IMR-90 (cell line): ENCODE data around the gene GCFC2. TPM values are rescaled to one million over a fixed set of nuclear protein-coding genes. Genes with fewer than 3 reads are reported as not detected.

Source experiments
- ATAC-seq: fragments of 200-7000 bp; cut with Tn5 transposase; 2 replicates; pipeline ENCODE4 v1.9.1; 2020; ENCODE audit warnings: low read depth, mild to moderate bottlenecking, moderate library complexity
- BruUV-seq: library from RNA; stranded (reverse); fragments of 400-500 nt; replicated peaks from 2 replicates; lab custom pipeline; 2021; lab: Mats Ljungman, UMichigan
- CTCF ChIA-PET: fragments of 300-600 bp; formaldehyde crosslinking; extraction: SDS; loops from one replicate; lab custom pipeline; 2021; ENCODE audit warnings: antibody characterized with exemption; lab: Yijun Ruan, JAX
- POLR2A ChIA-PET: fragments of 300-600 bp; sonication (Branson Sonifier 250); formaldehyde crosslinking; loops from one replicate; lab custom pipeline; 2022; ENCODE audit warnings: antibody characterized with exemption; ENCODE audit not compliant: unreplicated experiment; lab: Charles Lee
- DNase-seq: peaks from one replicate; pipeline ENCODE4 v3.0.0; 2013
- H2AFZ ChIP-seq: replicated peaks from 2 replicates; pipeline ENCODE3; 2013; ENCODE audit warnings: low read length, mild to moderate bottlenecking; ENCODE audit not compliant: poor library complexity
- H2AK5ac ChIP-seq: 2 replicates; pipeline ENCODE4 v1.6.1; 2013; ENCODE audit warnings: low read depth, low read length, inconsistent platforms
- H2AK9ac ChIP-seq: replicated peaks from 2 replicates; pipeline ENCODE3; 2013; ENCODE audit warnings: mild to moderate bottlenecking, low read depth, low read length, moderate library complexity; ENCODE audit not compliant: poor library complexity
- H2BK120ac ChIP-seq: 2 replicates; pipeline ENCODE4 v1.6.1; 2013; ENCODE audit warnings: low read depth, low read length, inconsistent platforms
- H2BK15ac ChIP-seq: 3 replicates; pipeline ENCODE4 v1.6.1; 2013; ENCODE audit warnings: low read depth, low read length, inconsistent platforms
- H2BK20ac ChIP-seq: 2 replicates; pipeline ENCODE4 v1.6.1; 2013; ENCODE audit warnings: low read depth, mild to moderate bottlenecking, inconsistent platforms, low read length, moderate library complexity
- H2BK5ac ChIP-seq: 2 replicates; pipeline ENCODE4 v1.6.1; 2013; ENCODE audit warnings: mild to moderate bottlenecking, low read depth, low read length, inconsistent platforms; ENCODE audit not compliant: poor library complexity, severe bottlenecking
- H3K14ac ChIP-seq: replicated peaks from 2 replicates; pipeline ENCODE4 v1.6.1; 2013; ENCODE audit warnings: low read depth, low read length, inconsistent platforms
- H3K18ac ChIP-seq: 2 replicates; pipeline ENCODE4 v1.6.1; 2013; ENCODE audit warnings: low read depth, low read length, control low read depth
- H3K23ac ChIP-seq: 2 replicates; pipeline ENCODE4 v1.6.1; 2013; ENCODE audit warnings: low read depth, low read length, inconsistent platforms
- H3K27ac ChIP-seq: 2 replicates; pipeline ENCODE4 v1.5.1; 2013; ENCODE audit warnings: mild to moderate bottlenecking, control low read depth, low read length; ENCODE audit not compliant: insufficient read depth
- H3K27me3 ChIP-seq: 2 replicates; pipeline ENCODE4 v1.6.1; 2013; ENCODE audit warnings: low read length; ENCODE audit not compliant: control insufficient read depth, insufficient read depth
- H3K36me3 ChIP-seq: 2 replicates; pipeline ENCODE4 v1.6.1; 2013; ENCODE audit warnings: low read length, mixed read lengths; ENCODE audit not compliant: control insufficient read depth, insufficient read depth
- H3K4ac ChIP-seq: 2 replicates; pipeline ENCODE4 v1.6.1; 2013; ENCODE audit warnings: low read depth, low read length, inconsistent platforms
- H3K4me1 ChIP-seq: 2 replicates; pipeline ENCODE4 v1.6.1; 2013; ENCODE audit warnings: low read length, mixed read lengths; ENCODE audit not compliant: control insufficient read depth, insufficient read depth
- H3K4me2 ChIP-seq: 2 replicates; pipeline ENCODE4 v1.6.1; 2013; ENCODE audit warnings: low read depth, mild to moderate bottlenecking, control low read depth, low read length, moderate library complexity
- H3K4me3 ChIP-seq: 2 replicates; pipeline ENCODE4 v1.5.1; 2013; ENCODE audit warnings: low read depth, mild to moderate bottlenecking, control low read depth, low read length, moderate library complexity; ENCODE audit not compliant: insufficient read depth
- H3K56ac ChIP-seq: 2 replicates; pipeline ENCODE4 v1.6.1; 2013; ENCODE audit warnings: low read length, inconsistent platforms; ENCODE audit not compliant: insufficient read depth; ENCODE audit errors: extremely low read depth
- H3K79me1 ChIP-seq, 2 experiments: 2 replicates each; pipeline ENCODE4 v1.6.1; 2013; ENCODE audit warnings: low read length in 2 of 2, inconsistent platforms in 1 of 2, low read depth in 1 of 2
- H3K9ac ChIP-seq: 2 replicates; pipeline ENCODE4 v1.6.1; 2013; ENCODE audit warnings: low read depth, low read length, control low read depth
- H3K9me1 ChIP-seq: 2 replicates; pipeline ENCODE4 v1.6.1; 2013; ENCODE audit warnings: low read length, inconsistent platforms; ENCODE audit not compliant: insufficient read depth
- H3K9me3 ChIP-seq: 2 replicates; pipeline ENCODE4 v1.6.1; 2013; ENCODE audit warnings: low read length; ENCODE audit not compliant: control insufficient read depth, insufficient read depth
- H4K20me1 ChIP-seq: 2 replicates; pipeline ENCODE4 v1.6.1; 2013; ENCODE audit warnings: low read length, inconsistent platforms; ENCODE audit not compliant: insufficient read depth
- H4K5ac ChIP-seq: 2 replicates; pipeline ENCODE4 v1.6.1; 2013; ENCODE audit warnings: mild to moderate bottlenecking, low read depth, low read length, control low read depth
- H4K8ac ChIP-seq, 2 experiments: 2 replicates each; pipeline ENCODE4 v1.6.1; 2013; ENCODE audit warnings: low read depth in 2 of 2, low read length in 2 of 2, control low read depth in 1 of 2, inconsistent platforms in 1 of 2
- H4K91ac ChIP-seq: 2 replicates; pipeline ENCODE4 v1.6.1; 2013; ENCODE audit warnings: low read depth, low read length, inconsistent platforms; ENCODE audit not compliant: insufficient read depth
- BHLHE40 ChIP-seq: fragments of 150-350 bp; IDR thresholded peaks from 2 replicates; pipeline ENCODE4 v1.6.1; 2016; ENCODE audit warnings: mild to moderate bottlenecking, low read depth, low read length
- CEBPB ChIP-seq: IDR thresholded peaks from 2 replicates; pipeline ENCODE4 v1.6.1; 2012; ENCODE audit warnings: low read depth, low read length, improper control_type of control experiment
- FOS ChIP-seq: fragments of 150-350 bp; IDR thresholded peaks from 2 replicates; pipeline ENCODE4 v1.6.1; 2016; ENCODE audit warnings: low read depth, low read length
- MAFK ChIP-seq: IDR thresholded peaks from 2 replicates; pipeline ENCODE4 v1.6.1; 2012; ENCODE audit warnings: low read depth, low read length, improper control_type of control experiment
- MAZ ChIP-seq: IDR thresholded peaks from 2 replicates; pipeline ENCODE4 v1.6.1; 2012; ENCODE audit warnings: low read depth, mild to moderate bottlenecking, low read length, improper control_type of control experiment, moderate library complexity, borderline replicate concordance
- POLR2A ChIP-seq: IDR thresholded peaks from 2 replicates; pipeline ENCODE4 v1.6.1; 2012; ENCODE audit warnings: mild to moderate bottlenecking, low read depth, low read length
- RAD21 ChIP-seq: IDR thresholded peaks from 2 replicates; pipeline ENCODE4 v1.6.1; 2012; ENCODE audit warnings: low read length, improper control_type of control experiment
- RFX5 ChIP-seq: IDR thresholded peaks from 2 replicates; pipeline ENCODE4 v1.8.0; 2012; ENCODE audit warnings: low read depth, mild to moderate bottlenecking, low read length, moderate library complexity
- dilution Hi-C: fragments of 300-500 bp; cut with HindIII; formaldehyde crosslinking; loops from one replicate; pipeline ENCODE4 v1.14.3; 2018; ENCODE audit warnings: low sequenced_read_pairs; ENCODE audit not compliant: unreplicated experiment
- in situ Hi-C: fragments of 300-500 bp; cut with MboI; formaldehyde crosslinking; loops from 3 replicates; pipeline ENCODE4 v1.14.3; 2019; ENCODE audit warnings: low sequenced_read_pairs, inconsistent platforms, mixed read lengths
- intact Hi-C: fragments of 100-400 bp; cut with micrococcal nuclease; formaldehyde crosslinking; loops from 2 replicates; pipeline ENCODE4 v1.10.0; 2022
- polyA plus RNA-seq, 3 experiments: library from polyadenylated mRNA; depleted of rRNA; stranded (reverse); fragments of >200 nt; gene quantifications; 2 replicates each; pipeline ENCODE4 v1.2.3, GENCODE V29; 2012; ENCODE audit warnings: low replicate concordance in 1 of 3
- total RNA-seq: library from RNA; depleted of rRNA; stranded (reverse); fragments of >200 nt; gene quantifications from 2 replicates; pipeline ENCODE4 v1.2.3, GENCODE V29; 2012
- TF ChIP-seq, protein P1 (sequence below): fragments of 150-350 bp; IDR thresholded peaks from 2 replicates; pipeline ENCODE4 v1.6.1; 2017; ENCODE audit warnings: mild to moderate bottlenecking, antibody characterized with exemption, low read length, low read depth

The GCFC2 gene
- total and polyA plus RNA-seq, 2 of the 4 experiments (the other 2 are of a cell fraction): 6.4 to 10.0 TPM

DNA sequence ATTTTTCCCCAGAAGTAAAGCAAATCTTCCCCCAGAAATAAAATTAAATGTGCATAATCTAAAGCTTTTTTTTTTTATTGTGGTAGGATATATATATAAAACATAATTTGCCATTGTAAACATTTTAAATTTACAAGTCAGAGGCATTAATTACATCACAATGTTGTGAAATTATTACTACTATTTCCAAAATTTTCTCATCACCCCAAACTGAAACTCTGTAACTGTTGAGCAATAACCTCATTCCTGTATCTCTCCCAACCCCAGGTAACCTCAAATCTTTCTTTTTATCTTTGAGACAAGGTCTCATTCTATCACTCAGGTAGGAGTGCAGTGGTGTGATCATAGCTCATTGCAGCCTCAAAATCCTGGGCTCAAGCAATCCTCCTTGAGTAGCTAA lies 52.9 kb downstream of the GCFC2 start:
- Histone ChIP-seq H3K79me1 (peaks cover 13 to 26% of the 10 kb centered on the region in 2 experiments; a peak in 3 of 4 replicates), H4K8ac (no peak overlapping the region), H3K9ac (no peak overlapping the region), H2BK20ac (no peak overlapping the region), H3K9me1 (peaks cover 3% of the 10 kb centered on the region), H3K4me3 (no peak overlapping the region), H4K20me1 (no peaks in the 10 kb centered on the region), H3K9me3 (no peaks in the 10 kb centered on the region), H3K56ac (no peak overlapping the region), H3K36me3 (peaks cover 28% of the 10 kb centered on the region), H3K27ac (no peak overlapping the region), H2AK9ac (no peak overlapping the region), H2AFZ (no peak overlapping the region), H3K18ac (no peak overlapping the region), H3K4me2 (no peak overlapping the region), H4K5ac (no peak overlapping the region), H2BK5ac (no peak overlapping the region), H3K4ac (no peak overlapping the region), H2AK5ac (no peak overlapping the region), H3K14ac (no peak overlapping the region), H2BK15ac (no peak overlapping the region), H3K23ac (no peak overlapping the region), H2BK120ac (no peak overlapping the region), H3K4me1 (peaks cover 2% of the 10 kb centered on the region; the same call in 1 of the 2 replicates), H4K91ac (no peak overlapping the region), H3K27me3 (no peaks in the 10 kb centered on the region)
- POLR2A ChIA-PET: no interaction called here
- dilution Hi-C loops: no loop called here
- no TSS peak for BruUV-seq
- CTCF ChIA-PET: interaction anchor here (0.5 to 1.2 kb wide), 2 partner anchors 17 to 159 kb away, joined by 3 to 4 read pairs; no protein-coding TSS in a partner anchor
- in situ Hi-C loops: no loop called here
- DNase-seq: no peak
- no peak for TF ChIP-seq POLR2A
- no peak for TF ChIP-seq RFX5
- no peak for TF ChIP-seq FOS
- TF ChIP-seq CEBPB: peak; percentile 38; the same call in 1 of the 2 replicates
- TF ChIP-seq, protein P1, sequence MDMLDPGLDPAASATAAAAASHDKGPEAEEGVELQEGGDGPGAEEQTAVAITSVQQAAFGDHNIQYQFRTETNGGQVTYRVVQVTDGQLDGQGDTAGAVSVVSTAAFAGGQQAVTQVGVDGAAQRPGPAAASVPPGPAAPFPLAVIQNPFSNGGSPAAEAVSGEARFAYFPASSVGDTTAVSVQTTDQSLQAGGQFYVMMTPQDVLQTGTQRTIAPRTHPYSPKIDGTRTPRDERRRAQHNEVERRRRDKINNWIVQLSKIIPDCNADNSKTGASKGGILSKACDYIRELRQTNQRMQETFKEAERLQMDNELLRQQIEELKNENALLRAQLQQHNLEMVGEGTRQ: no peak
- TF ChIP-seq MAFK: no peak
- TF ChIP-seq RAD21: no peak
- TF ChIP-seq MAZ: no peak
- TF ChIP-seq BHLHE40: no peak
- intact Hi-C loops: no loop called here
- ATAC-seq: no peak
